GM12878 (cell line): ENCODE measurements around the gene FLOT1. TPM values are rescaled to one million over a fixed set of nuclear protein-coding genes. Genes with fewer than 3 reads are reported as not detected.
A peak's percentile ranks its signal among the peaks of the same experiment; 100 is the strongest.

Experiments used
- BACH1 ChIP-seq: fragments of 450-650 bp; IDR thresholded peaks from 2 replicates; pipeline ENCODE4 v1.6.1; 2017; ENCODE audit warnings: mild to moderate bottlenecking, borderline replicate concordance
- BCLAF1 ChIP-seq: fragments of 450-650 bp; IDR thresholded peaks from 2 replicates; pipeline ENCODE4 v1.6.1; 2017; ENCODE audit warnings: antibody characterized with exemption, mild to moderate bottlenecking, moderate library complexity
- CHD2 ChIP-seq: IDR thresholded peaks from 2 replicates; pipeline ENCODE4 v1.6.1; 2011; ENCODE audit warnings: low read depth, low read length, improper control_type of control experiment, borderline replicate concordance
- HCFC1 ChIP-seq: fragments of 150-350 bp; IDR thresholded peaks from 2 replicates; pipeline ENCODE4 v1.6.1; 2014; ENCODE audit warnings: low read length
- IRF4 ChIP-seq: IDR thresholded peaks from 2 replicates; pipeline ENCODE4 v1.6.1; 2011; ENCODE audit warnings: low read depth, low read length
- WRNIP1 ChIP-seq: IDR thresholded peaks from 2 replicates; pipeline ENCODE4 v1.6.1; 2011; ENCODE audit warnings: low read depth, low read length, improper control_type of control experiment, borderline replicate concordance
- ZBTB11 ChIP-seq: fragments of 450-650 bp; formaldehyde crosslinking; IDR thresholded peaks from 2 replicates; pipeline ENCODE4 v1.5.0; 2022; ENCODE audit warnings: mild to moderate bottlenecking, missing genetic modification characterization
- polyA plus RNA-seq, 11 experiments: library from polyadenylated mRNA; depleted of rRNA in 4 of 11; unstranded in 6 of 11; stranded (reverse) in 5 of 11; fragments of >200 nt; fragmentation: Nextera tagmentation in 4 of 11; fragmentation: Illumina TruSeq in 1 of 11; extraction: Ambion mirVana in 4 of 11; extraction: Trizol in 1 of 11; gene quantifications; 1 replicate in 1 of 11; 2 replicates in 10 of 11; pipeline versions ENCODE4 v1.2.1 to v1.2.3, GENCODE V29; 2011 to 2016; ENCODE audit warnings: inconsistent platforms in 2 of 11, missing spikeins in 2 of 11, low read depth in 1 of 11
- total RNA-seq, 4 experiments: library from RNA; depleted of rRNA in 3 of 4; stranded (reverse); fragments of >200 nt in 3 of 4; fragmentation: Illumina TruSeq in 1 of 4; extraction: Trizol in 1 of 4; gene quantifications; 2 replicates each; pipeline versions ENCODE4 v1.2.1 to v1.2.3, GENCODE V29; 2013 to 2021
- TF ChIP-seq, protein P1 (sequence below): fragments of 450-650 bp; IDR thresholded peaks from 2 replicates; pipeline ENCODE4 v1.6.1; 2017; ENCODE audit warnings: mild to moderate bottlenecking
- TF ChIP-seq, protein P2 (sequence below): IDR thresholded peaks from 2 replicates; pipeline ENCODE4 v1.6.1; 2012; ENCODE audit warnings: mild to moderate bottlenecking, low read depth, low read length
- TF ChIP-seq, protein P3 (sequence below): IDR thresholded peaks from 2 replicates; pipeline ENCODE4 v1.6.1; 2011; ENCODE audit warnings: borderline replicate concordance, low read depth, mild to moderate bottlenecking, moderate library complexity, low read length; ENCODE audit not compliant: insufficient read depth, poor library complexity, severe bottlenecking

Gene FLOT1
- total and polyA plus RNA-seq, 10 of the 15 experiments (the other 5 are each of a cell fraction or from before 2014, with no cell fraction given): 12.3 to 153 (median 112) TPM

DNA sequence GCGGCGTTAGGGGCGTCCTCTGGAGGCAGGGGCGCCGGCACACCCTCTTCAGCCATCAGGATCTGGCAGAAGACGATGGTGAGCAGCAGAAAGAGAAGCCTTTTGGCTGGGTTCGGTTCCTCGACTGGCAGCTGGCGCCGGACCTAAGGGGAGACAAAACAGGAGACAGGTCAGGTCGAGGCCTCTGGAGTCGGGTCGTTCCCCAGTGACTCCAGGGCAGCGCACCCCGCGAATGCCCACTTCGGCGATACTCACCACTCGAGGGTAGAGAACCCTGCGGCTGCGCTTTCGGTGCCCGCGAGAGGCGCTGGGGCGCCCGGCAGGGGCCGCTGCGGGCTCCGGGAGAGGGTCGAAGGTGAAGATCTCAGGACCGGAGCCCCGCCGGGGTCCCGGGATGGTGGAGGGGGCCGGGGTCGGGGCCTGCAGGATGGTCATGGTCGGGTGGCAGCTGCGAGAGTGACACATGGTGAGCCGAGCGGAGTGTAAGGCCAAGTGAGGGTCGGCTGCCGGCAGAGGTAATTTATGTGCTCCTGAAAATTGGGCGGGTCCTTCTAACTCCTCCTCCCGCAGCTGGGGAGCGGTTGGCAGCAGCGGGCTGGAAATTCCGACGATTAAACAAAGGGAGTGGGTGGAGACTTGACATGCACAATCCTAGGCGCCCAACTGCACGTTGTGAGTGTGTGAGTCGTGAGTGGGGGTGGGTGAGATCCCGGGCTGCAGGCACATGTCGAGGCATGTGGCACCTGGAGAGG is 1.7 kb upstream of the FLOT1 start, which contains the start of gene IER3 (continued):
- TF ChIP-seq BCLAF1 (no peak), CHD2 (0 out of 2 replicates have a peak, but pooled peaks have one; percentile 4), BACH1 (no peak), WRNIP1 (no peak), HCFC1 (no peak; the same call in 1 of the 2 replicates), ZBTB11 (CRISPR knock-in tag) (no peak), IRF4 (no peak)
- TF ChIP-seq, protein P1, sequence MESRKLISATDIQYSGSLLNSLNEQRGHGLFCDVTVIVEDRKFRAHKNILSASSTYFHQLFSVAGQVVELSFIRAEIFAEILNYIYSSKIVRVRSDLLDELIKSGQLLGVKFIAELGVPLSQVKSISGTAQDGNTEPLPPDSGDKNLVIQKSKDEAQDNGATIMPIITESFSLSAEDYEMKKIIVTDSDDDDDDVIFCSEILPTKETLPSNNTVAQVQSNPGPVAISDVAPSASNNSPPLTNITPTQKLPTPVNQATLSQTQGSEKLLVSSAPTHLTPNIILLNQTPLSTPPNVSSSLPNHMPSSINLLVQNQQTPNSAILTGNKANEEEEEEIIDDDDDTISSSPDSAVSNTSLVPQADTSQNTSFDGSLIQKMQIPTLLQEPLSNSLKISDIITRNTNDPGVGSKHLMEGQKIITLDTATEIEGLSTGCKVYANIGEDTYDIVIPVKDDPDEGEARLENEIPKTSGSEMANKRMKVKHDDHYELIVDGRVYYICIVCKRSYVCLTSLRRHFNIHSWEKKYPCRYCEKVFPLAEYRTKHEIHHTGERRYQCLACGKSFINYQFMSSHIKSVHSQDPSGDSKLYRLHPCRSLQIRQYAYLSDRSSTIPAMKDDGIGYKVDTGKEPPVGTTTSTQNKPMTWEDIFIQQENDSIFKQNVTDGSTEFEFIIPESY: no peak
- TF ChIP-seq, protein P2, sequence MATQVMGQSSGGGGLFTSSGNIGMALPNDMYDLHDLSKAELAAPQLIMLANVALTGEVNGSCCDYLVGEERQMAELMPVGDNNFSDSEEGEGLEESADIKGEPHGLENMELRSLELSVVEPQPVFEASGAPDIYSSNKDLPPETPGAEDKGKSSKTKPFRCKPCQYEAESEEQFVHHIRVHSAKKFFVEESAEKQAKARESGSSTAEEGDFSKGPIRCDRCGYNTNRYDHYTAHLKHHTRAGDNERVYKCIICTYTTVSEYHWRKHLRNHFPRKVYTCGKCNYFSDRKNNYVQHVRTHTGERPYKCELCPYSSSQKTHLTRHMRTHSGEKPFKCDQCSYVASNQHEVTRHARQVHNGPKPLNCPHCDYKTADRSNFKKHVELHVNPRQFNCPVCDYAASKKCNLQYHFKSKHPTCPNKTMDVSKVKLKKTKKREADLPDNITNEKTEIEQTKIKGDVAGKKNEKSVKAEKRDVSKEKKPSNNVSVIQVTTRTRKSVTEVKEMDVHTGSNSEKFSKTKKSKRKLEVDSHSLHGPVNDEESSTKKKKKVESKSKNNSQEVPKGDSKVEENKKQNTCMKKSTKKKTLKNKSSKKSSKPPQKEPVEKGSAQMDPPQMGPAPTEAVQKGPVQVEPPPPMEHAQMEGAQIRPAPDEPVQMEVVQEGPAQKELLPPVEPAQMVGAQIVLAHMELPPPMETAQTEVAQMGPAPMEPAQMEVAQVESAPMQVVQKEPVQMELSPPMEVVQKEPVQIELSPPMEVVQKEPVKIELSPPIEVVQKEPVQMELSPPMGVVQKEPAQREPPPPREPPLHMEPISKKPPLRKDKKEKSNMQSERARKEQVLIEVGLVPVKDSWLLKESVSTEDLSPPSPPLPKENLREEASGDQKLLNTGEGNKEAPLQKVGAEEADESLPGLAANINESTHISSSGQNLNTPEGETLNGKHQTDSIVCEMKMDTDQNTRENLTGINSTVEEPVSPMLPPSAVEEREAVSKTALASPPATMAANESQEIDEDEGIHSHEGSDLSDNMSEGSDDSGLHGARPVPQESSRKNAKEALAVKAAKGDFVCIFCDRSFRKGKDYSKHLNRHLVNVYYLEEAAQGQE: peak; percentile 41; the same call in 1 of the 2 replicates
- TF ChIP-seq, protein P3, sequence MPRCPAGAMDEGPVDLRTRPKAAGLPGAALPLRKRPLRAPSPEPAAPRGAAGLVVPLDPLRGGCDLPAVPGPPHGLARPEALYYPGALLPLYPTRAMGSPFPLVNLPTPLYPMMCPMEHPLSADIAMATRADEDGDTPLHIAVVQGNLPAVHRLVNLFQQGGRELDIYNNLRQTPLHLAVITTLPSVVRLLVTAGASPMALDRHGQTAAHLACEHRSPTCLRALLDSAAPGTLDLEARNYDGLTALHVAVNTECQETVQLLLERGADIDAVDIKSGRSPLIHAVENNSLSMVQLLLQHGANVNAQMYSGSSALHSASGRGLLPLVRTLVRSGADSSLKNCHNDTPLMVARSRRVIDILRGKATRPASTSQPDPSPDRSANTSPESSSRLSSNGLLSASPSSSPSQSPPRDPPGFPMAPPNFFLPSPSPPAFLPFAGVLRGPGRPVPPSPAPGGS: peak; percentile 32
